Natural killer cell (primary cell): ENCODE data around the gene NFASC. TPM values are rescaled to one million over a fixed set of nuclear protein-coding genes. Genes with fewer than 3 reads are reported as not detected.

Experiments
- ATAC-seq, 3 donors: fragments of 150-1000 bp in 2 of 3; fragments of 200-7000 bp in 1 of 3; cut with Tn5 transposase; 1 replicate in 1 of 3; 2 replicates in 2 of 3; pipeline ENCODE4 v1.10.0; 2021; ENCODE audit warnings: mild to moderate bottlenecking in 2 of 3, moderate library complexity in 2 of 3
- DNase-seq, 2 donors: peaks; one replicate each; pipeline versions ENCODE4 v3.0.0 to v3.0.0-alpha.2; 2013 to 2021; ENCODE audit warnings: mixed read lengths in 1 of 2
- H3K27ac ChIP-seq: one replicate; pipeline ENCODE4 v1.5.1; 2013; ENCODE audit warnings: mild to moderate bottlenecking, low read length
- H3K27me3 ChIP-seq: one replicate; pipeline ENCODE4 v1.6.1; 2013; ENCODE audit warnings: low read length; ENCODE audit not compliant: control insufficient read depth, insufficient read depth
- H3K36me3 ChIP-seq: one replicate; pipeline ENCODE4 v1.6.1; 2013; ENCODE audit warnings: low read length; ENCODE audit not compliant: control insufficient read depth, insufficient read depth
- H3K4me1 ChIP-seq: one replicate; pipeline ENCODE4 v1.6.1; 2013; ENCODE audit warnings: low read length; ENCODE audit not compliant: control insufficient read depth, insufficient read depth
- H3K4me3 ChIP-seq: one replicate; pipeline ENCODE4 v1.5.1; 2013; ENCODE audit warnings: low read length
- H3K9me3 ChIP-seq: one replicate; pipeline ENCODE4 v1.6.1; 2013; ENCODE audit warnings: low read length; ENCODE audit not compliant: control insufficient read depth, insufficient read depth
- H3K27ac Mint-ChIP-seq, 2 donors: one replicate each; pipeline ENCODE4 v1.8.0; 2022; ENCODE audit warnings: mild to moderate bottlenecking in 2 of 2, mixed read lengths in 2 of 2, moderate library complexity in 1 of 2
- H3K27me3 Mint-ChIP-seq, 2 donors: one replicate each; pipeline ENCODE4 v1.8.0; 2022; ENCODE audit warnings: low read depth in 2 of 2, mixed read lengths in 2 of 2
- H3K36me3 Mint-ChIP-seq: one replicate; pipeline ENCODE4 v1.8.0; 2022; ENCODE audit warnings: mixed read lengths
- H3K4me1 Mint-ChIP-seq, 2 donors: one replicate each; pipeline ENCODE4 v1.8.0; 2022; ENCODE audit warnings: mixed read lengths in 2 of 2
- H3K4me3 Mint-ChIP-seq: one replicate; pipeline ENCODE4 v1.8.0; 2022; ENCODE audit warnings: mild to moderate bottlenecking, moderate library complexity, mixed read lengths
- H3K9me3 Mint-ChIP-seq, 2 donors: one replicate each; pipeline ENCODE4 v1.8.0; 2022; ENCODE audit warnings: mixed read lengths in 2 of 2
- WGBS: methylation state at CpG from one replicate; pipeline ENCODE4 v1.1.7; 2013; ENCODE audit warnings: missing lambda C conversion rate; ENCODE audit not compliant: insufficient coverage; 5-methylcytosine and 5-hydroxymethylcytosine counted together
- intact Hi-C: fragments of 100-400 bp; cut with micrococcal nuclease; formaldehyde crosslinking; loops from one replicate; pipeline ENCODE4 v1.14.2; 2022
- total RNA-seq, 4 donors: library from RNA; stranded (reverse); fragments of 120-200 nt in 1 of 4; gene quantifications; one replicate each; pipeline versions ENCODE4 v1.2.3 to v1.2.4, GENCODE V29; 2013 to 2022
- TF ChIP-seq, protein P1 (sequence below): fragments of 200-600 bp; IDR thresholded peaks from one replicate; pipeline ENCODE4 v1.8.0; 2022; ENCODE audit warnings: antibody characterized with exemption

The NFASC gene
- total RNA-seq, 3 donors from 2014 or later (not counting 1 experiment from before 2014, with no cell fraction given) = 0.09 to 0.27 TPM; not detected in 1

- H3K27me3 ChIP-seq = peaks cover 4% of the 10 kb centered on the region
- H3K9me3 ChIP-seq = no peaks in the 10 kb centered on the region
- Mint-ChIP-seq H3K4me3 (no peak overlapping the region), H3K9me3 (no peaks in the 10 kb centered on the region), H3K27me3 (peaks cover 25 to 43% of the 10 kb centered on the region in 2 donors), H3K27ac (no peak overlapping the region), H3K4me1 (no peaks in the 10 kb centered on the region), H3K36me3 (no peaks in the 10 kb centered on the region)
- TF ChIP-seq, protein P1, sequence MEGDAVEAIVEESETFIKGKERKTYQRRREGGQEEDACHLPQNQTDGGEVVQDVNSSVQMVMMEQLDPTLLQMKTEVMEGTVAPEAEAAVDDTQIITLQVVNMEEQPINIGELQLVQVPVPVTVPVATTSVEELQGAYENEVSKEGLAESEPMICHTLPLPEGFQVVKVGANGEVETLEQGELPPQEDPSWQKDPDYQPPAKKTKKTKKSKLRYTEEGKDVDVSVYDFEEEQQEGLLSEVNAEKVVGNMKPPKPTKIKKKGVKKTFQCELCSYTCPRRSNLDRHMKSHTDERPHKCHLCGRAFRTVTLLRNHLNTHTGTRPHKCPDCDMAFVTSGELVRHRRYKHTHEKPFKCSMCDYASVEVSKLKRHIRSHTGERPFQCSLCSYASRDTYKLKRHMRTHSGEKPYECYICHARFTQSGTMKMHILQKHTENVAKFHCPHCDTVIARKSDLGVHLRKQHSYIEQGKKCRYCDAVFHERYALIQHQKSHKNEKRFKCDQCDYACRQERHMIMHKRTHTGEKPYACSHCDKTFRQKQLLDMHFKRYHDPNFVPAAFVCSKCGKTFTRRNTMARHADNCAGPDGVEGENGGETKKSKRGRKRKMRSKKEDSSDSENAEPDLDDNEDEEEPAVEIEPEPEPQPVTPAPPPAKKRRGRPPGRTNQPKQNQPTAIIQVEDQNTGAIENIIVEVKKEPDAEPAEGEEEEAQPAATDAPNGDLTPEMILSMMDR = no peak
- intact Hi-C loops = no loop called here
- 91% methylated on average over 7 of the region's 7 CpGs for WGBS
- H3K27ac ChIP-seq = no peak overlapping the region
- no peaks in the 10 kb centered on the region for H3K4me1 ChIP-seq
- ATAC-seq (no peak), DNase-seq (no peak)
- no peaks in the 10 kb centered on the region for H3K36me3 ChIP-seq
- no peak overlapping the region for H3K4me3 ChIP-seq
These were observed 33.7 kb downstream of the NFASC start for GRCh38 chr1:204904228-204904810.

DNA sequence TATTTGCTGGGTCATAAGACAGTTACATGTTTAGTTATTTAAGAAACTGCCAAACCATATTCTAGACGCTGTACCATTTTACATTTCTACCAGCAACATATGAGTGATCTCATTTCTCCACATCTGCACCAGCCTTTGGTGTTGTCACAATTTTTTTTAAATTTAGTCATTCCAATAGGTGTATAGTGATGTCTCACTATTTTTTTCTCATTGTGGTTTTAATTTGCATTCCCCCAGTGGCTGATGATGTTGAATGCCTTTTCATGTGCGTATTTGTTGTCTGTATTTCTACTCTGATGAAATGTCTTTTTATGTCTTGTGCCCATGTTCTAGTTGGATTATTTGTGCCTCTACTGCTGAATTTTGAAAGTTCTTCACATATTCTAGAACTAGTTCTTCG, 38.4 kb downstream of the NFASC start:
- no peaks in the 10 kb centered on the region for H3K4me1 ChIP-seq
- intact Hi-C loops = no loop called here
- no peak for ATAC-seq
- no peak for DNase-seq
- no peaks in the 10 kb centered on the region for H3K36me3 ChIP-seq
- 78% methylated on average over 2 of the region's 3 CpGs for WGBS
- Mint-ChIP-seq H3K4me3 (no peak overlapping the region), H3K4me1 (no peaks in the 10 kb centered on the region), H3K9me3 (no peaks in the 10 kb centered on the region), H3K27me3 (peaks cover 16 to 24% of the 10 kb centered on the region in 2 donors), H3K36me3 (no peaks in the 10 kb centered on the region), H3K27ac (no peak overlapping the region)
- TF ChIP-seq, protein P1 = no peak
- H3K27me3 ChIP-seq = peaks cover 4% of the 10 kb centered on the region
- no peak overlapping the region for H3K27ac ChIP-seq
- no peaks in the 10 kb centered on the region for H3K9me3 ChIP-seq
- H3K4me3 ChIP-seq = no peak overlapping the region

- Mint-ChIP-seq H3K4me3 (no peak overlapping the region), H3K36me3 (no peaks in the 10 kb centered on the region), H3K4me1 (peaks cover 0 to 4% of the 10 kb centered on the region in 2 donors), H3K27me3 (peaks cover 9 to 19% of the 10 kb centered on the region in 2 donors), H3K9me3 (no peaks in the 10 kb centered on the region), H3K27ac (no peak overlapping the region)
- Histone ChIP-seq H3K4me1 (no peaks in the 10 kb centered on the region), H3K27ac (no peak overlapping the region), H3K27me3 (no peaks in the 10 kb centered on the region), H3K36me3 (no peaks in the 10 kb centered on the region), H3K4me3 (no peak overlapping the region), H3K9me3 (no peaks in the 10 kb centered on the region)
- intact Hi-C loops = no loop called here
- TF ChIP-seq, protein P1 = no peak
- ATAC-seq (no peak), DNase-seq (no peak)
- WGBS = 54% methylated on average over 5 of the region's 5 CpGs
These were observed 45.3 kb downstream of the NFASC start for GRCh38 chr1:204915861-204916495.
